ENCODE measurements around the gene RNF26.

RNF26 gene

DNA sequence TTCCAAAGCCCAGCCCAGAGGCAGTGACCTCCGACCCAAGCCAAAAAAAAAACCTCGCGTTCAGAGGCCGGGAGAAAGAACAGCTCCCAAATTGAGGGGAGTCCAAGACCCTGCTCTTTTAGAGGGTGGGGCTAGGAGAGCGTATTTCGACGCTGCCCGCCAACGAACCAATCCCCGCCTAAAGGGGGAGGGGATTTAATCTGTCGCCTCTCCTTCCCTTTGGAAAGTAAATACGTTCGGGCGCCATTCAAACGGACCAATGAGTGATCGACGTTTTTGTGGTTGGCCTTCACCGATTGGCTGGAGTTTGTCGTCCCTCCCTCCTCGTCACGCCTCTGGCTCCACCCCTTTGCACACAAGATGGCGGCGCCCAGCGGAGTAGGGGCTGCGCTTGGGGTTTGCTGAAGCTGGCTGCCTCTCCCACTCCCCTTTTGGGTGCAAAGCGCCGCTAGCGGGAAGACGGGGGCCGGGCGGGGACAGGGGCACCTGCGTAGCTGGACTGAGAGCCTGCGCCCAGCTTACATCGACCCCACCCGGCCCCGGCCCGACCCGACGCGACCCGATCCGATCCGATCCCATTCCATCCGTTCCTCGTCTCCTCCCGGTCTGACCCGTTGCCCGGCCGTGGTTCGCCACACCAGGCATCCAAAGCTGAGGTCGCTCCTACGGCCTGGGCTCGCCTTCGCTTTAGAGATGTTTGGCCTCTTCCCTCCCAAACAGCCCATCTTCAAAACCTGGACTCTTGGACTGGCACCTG is at the start of gene RNF26:
RNF26 (plus strand) TSS at position 354 of the 757 bp plus-strand sequence. CDS start 596 bp downstream, outside the sequence.
- peak; percentile 97 for DNase-seq (ENCODE audit: low read depth)

DNA sequence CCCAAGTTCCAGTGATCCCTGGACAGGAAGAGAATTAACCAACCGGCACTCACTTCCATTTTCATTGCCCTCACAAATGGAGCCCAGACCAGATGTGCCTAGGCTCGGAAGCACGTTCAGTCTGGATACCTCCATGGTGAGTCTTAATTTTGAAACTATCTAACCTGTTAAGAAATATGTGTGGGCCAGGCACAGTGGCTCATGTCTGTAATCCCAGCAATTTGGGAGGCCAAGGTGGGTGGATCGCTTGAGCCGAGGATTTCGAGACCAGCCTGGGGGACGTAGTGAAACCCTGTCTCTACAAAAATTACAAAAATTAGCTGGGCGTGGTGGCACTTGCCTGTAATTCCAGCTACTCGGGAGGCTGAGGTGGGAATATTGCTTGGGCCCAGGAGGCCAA is 48.9 kb upstream of the RNF26 start:
- no peak for DNase-seq (ENCODE audit: low read depth)

DNA sequence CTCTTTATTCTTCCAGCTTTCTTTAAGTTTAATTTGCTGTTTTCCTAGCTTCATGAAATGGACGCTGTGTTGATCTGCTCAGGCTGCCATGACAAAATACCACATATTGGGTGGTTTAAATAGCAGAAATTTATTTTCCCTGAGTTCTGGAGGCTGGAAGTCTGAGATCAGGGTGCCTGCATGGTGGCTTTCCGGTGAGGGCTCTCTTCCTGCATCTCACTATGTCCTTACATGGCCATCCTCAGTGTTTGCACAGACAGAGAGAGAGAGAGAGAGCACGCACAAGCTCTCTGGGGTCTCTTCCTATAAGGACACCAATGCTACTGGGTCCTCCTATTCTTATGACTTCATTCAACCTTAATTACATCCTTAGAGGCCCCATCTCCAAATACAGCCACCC is 46.1 kb upstream of the RNF26 start:
- no peak for DNase-seq (ENCODE audit: low read depth)

DNA sequence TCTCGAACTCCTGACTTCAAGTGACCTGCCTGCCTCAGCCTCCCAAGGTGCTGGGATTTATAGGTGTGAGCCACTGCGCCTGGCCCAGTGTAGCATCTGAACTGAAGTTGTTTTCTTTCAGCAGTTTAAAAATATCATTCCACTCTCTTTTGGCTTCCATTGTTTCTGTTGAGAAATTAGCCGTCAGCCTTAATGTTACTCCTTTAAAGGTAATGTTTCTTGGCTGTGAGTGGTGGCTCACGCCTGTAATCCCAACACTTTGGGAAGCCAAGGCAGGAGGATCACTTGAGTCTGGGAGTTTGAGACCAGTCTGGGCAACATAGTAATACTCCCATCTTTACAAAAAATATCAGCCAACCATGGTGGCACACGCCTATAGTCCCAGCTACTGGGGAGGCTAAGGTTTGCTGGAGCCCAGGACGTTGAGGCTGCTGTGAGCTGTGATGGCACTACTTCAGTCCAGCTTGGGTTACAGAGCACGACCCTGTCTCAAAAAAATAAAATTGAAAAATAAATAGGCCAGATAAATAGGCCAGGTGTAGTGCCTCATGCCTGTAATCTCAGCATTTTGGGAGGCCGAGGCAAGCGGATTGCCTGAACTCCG is 43.3 kb upstream of the RNF26 start:
- DNase-seq (ENCODE audit: low read depth) = no peak

DNA sequence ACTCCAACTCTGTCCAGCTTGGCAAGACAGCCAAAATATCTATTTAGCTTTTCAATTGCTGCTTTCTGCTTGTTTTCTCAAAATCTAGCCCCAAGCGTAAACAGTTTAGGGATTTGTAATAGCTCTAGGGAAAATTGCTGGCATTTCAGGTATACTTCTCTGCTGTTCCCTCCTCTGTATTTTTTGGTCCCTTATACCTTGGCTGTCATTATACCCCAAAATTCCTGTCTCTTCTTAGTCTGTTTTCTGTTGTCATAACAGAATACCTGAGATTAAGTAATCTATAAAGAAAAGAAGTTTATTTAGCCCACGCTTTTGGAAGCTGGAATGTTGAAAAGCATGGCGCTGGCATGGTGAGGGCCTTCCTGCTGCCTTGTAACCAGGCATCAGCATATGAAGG is 40.9 kb upstream of the RNF26 start:
- DNase-seq (ENCODE audit: low read depth) = no peak

DNA sequence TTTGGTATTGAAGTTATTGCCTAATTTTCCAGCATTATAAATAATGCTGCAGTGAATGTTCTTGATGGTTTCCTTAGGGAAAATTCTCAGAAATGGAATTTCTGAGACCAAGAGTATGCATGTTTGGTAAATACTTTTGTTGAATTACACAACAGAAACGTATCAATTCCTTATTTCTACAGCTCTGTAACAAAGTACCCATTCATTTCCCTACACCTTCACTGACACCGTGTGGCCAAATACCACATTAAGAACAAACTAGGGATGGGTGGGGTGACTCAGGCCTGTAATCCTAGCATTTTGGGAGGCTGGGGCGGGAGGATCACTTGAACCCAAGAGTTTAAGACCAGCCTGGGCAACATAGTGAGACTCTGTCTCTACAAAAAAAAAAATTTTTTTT is 39.1 kb upstream of the RNF26 start:
- no peak for DNase-seq (ENCODE audit: low read depth)

DNA sequence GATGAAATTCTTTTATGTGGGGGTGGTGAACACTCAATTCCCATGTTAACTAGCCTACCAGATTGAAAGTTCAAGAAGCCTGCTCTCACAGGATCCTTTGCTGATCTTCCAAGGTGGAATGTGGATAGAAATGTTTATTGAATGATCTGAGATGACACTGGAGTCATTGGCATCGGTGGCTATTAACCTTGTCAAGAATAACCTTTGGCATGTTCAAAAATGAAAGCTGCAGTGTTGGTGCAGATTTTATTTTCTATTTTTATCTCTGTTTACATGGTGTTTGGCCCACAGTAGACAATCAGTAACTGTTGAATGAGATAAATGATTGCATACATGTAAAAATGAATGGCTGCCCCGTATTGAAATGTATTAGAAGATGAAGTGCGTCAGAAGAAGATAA is 36.4 kb upstream of the RNF26 start:
- no peak for DNase-seq (ENCODE audit: low read depth)

DNA sequence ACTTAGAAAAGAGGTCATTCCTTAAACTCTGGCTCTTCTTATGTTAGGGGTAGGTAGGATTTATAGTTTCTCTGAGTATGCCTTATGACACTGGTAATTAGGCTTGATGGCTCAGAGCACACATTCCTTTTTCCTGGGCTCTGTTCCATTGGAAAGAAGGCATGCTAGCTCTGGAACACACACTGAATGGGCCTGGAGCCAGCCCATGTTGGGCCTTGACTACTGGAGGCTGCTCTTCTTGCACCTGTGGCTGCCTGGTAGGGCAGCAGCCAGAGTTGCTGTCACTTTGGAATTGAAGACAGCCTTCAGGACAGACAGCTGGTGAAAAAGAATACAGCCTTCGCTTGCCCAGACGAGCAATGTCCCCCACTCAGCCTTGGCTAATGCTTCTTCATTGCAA is 35.6 kb upstream of the RNF26 start:
- DNase-seq (ENCODE audit: low read depth) = no peak

DNA sequence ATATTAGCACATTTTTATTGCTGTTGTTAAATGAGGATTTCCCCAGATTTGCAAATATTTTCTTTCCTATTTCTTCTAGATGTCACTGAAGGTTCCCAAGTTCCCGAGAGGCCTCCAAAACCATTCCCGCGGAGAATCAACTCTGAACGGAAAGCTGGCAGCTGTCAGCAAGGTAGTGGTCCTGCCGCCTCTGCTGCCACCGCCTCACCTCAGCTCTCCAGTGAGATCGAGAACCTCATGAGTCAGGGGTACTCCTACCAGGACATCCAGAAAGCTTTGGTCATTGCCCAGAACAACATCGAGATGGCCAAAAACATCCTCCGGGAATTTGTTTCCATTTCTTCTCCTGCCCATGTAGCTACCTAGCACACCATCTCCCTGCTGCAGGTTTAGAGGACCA is 34.9 kb upstream of the RNF26 start:
- DNase-seq (ENCODE audit: low read depth) = no peak

DNA sequence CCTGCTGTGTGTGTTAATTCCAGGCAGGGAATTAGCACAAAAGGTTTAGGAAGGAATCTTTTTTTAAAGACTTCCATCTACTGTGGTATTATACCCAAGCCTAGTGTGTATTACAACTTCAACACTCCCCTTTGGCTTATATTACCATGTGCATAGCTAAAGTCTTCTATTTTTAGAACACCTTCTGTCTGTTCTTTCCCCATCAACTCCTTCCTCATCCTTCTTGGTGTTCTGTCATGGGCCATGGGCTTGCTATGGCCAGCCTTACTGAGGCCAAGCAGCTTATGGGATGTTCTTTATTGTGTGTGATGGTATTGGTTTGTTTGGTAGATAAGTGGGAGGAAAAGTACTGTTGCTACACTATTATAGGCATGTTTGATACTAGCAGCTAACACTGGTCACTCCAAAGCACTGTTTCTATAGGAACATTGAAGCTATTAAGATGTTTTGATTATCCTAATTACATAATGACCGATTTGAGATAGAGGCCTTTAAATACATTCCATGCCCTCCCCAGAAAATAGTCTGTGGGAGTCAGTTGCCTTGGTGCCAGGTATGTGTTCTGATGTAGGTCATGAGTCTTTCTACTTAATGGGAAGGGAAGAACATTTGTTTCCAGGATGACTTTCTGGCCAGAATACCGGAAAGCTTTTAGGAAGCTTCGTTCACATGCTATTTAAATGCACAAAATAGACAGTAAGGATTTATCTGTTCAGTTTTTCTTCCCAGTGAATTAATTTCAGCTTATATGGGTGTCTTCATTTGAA is 33.9 kb upstream of the RNF26 start:
- no peak for DNase-seq (ENCODE audit: low read depth)

DNA sequence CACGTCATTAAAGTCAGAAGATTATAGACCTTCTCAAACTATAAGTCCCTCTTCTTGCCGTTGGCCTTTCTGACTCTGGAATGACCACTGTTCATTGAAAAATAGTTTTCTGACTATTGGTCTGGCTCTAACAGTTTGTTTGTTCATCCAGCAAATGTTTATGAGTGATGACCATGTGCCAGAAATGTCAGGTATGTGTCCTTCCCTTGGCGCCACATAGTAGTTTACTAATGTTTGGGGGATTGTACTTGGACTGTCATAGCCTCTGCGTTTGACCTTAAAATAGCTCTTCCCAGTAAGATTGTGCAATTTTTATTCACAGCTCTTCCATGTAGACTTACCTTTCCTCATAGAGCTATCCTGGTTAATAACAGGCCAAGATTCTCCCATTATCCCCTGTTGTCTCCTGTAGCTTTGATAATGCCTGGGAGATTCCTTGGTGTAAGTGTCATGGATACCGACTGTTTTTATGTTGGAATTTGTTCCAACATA is 31.1 kb upstream of the RNF26 start:
- no peak for DNase-seq (ENCODE audit: low read depth)

DNA sequence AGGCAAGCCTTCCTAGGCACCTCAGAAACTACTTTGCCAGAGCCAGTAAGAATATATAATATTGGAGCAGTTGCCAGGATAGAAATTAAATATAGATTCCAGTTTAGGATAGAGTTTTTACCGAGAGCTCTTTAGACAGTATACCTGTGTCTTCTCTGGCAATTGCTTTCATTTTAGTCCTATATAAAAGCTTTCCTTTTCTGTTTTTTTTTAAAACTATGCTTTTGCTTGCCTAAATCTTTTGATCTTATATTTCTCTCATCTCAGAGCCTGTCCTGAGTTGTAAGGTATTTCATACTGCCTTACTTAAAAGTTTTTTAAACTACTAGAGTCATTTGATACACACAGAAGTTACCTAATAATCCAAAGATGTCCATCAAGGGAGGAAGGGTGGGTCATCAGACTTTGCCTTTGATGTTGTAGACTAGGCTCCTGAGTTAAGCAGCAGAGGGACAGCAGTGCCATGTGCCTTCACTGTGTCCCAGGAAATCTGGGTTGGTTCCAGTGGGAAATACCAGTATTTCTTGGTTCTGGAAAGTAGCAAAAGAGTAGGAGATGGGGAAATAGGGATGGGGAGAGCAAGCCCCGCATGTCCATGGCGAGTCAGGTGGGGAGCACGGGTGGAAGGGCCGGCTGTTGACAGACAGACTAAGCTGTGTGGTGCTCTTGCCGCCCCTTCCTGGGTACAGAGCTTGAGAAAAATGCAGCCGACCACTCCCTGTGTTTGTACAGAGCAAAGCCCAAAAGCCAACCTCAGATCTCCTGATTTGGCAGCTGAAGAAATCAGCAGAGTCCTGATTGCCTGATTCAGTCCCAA is 28.6 kb upstream of the RNF26 start:
- no peak for DNase-seq (ENCODE audit: low read depth)

DNA sequence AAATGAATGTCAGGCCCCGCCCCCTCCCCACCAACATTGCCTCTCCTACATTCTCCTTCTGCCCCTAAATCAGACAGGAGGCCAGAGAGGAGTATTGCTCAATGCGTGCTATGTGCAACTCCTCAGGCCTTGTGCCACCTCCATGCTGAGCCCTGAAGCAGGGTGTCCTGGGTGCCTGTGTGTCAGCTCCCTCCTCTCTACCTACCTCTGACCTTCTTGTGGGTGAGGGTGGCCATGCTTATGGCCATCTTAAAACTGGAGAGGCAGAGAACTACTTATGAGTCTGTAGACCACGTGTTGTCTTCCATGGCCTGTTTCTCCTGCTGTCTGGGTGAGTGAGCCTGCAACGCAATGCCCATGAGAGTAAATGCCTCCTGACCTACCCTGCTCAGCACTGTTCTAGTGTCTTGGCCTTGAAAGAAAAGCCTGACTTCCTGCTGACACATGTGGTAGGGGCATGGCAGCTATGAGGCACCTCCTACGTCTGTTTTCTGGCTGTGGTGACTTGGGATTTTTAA is 27.9 kb upstream of the RNF26 start:
- peak; percentile 23 for DNase-seq (ENCODE audit: low read depth)

DNA sequence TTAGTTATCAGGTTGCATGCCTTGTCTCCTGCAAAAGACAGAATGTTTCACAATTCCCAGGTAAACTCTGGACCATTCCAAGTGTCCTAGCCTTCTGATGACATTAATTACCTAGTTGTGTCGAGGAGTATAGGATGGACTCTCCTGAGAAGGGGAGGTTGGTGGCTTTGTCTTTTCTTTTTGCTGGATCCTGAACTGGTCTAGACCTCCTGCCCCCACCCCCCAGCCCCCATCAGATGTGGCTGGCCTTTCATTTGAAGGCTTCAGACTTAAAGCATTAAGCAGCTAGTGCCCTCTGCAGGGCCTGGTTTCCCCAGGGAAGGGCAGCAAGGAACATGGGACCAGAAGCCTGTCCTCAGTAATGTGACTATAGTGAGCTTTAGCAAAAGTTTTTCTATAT is 27.1 kb upstream of the RNF26 start:
- DNase-seq (ENCODE audit: low read depth) = no peak

DNA sequence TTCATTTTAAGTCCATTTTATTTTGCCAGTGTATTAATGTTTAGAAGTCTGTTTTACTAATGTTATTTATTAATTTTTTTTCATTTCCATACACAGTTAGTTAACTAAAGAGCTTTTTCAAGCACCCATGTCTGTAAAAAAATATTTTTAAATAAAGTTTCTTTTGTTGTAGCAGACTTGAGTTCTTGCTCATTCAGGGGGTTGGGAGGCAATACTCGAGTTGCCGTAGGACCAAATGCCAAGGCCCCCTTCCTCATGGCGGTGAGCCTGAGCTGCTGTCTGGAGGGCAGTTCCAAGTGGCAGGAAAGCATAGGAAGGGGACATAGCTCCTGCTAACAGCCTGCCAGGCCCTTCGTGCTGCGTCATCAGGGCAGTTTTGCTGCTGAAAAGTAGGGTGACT is 26.4 kb upstream of the RNF26 start:
- no peak for DNase-seq (ENCODE audit: low read depth)

DNA sequence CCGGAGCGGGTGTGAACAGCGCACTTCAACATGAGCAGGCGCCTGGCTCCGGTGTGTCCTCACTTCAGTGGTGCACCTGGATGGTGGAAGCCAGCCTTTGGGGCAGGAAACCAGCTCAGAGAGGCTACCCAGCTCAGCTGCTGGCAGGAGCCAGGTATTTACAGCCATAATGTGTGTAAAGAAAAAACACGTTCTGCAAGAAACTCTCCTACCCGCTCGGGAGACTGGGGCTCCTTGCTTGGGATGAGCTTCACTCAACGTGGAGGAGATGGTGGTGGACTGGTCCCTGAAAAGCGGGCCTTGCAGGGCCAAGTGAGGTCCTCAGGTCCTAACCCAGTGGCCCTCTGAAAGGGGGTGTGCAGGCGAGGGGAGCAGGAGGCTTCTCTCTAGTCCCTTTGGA is 24.9 kb upstream of the RNF26 start:
- no peak for DNase-seq (ENCODE audit: low read depth)

DNA sequence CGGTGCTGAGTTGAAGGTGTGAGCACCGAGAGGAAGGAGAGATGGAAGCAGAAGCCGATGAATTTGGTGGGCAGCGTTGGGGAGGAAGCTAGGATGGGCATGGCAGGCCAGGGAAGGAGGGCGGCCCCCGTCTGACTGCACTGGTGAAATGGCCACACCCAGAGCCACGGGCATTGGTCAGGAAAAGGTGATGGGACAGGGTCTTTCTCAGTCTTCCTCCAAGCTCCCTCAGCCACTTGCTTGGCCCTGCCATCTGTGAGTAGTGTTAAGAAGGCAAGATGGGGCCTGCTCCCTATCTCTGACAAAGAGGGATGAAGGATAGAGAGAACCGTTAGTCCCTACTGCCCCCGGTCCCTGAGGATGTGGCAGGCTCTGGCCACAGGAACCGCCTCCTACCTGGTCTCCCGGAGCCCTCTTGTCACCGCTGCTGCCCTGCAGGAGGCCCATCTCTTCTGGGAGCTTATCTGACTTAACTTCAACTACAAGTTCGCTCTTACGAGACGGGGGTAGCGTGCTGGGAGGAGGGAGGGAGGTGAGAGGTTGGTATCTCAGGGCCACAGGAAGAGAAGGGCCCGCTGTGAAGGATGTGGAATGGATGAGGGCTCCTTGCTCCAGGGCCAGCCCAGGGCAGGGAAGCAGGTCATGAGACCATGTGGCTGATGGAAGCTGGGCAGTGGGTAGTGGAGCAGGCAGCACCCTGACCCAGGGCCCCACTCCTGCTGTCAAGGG is 24.2 kb upstream of the RNF26 start:
- no peak for DNase-seq (ENCODE audit: low read depth)

DNA sequence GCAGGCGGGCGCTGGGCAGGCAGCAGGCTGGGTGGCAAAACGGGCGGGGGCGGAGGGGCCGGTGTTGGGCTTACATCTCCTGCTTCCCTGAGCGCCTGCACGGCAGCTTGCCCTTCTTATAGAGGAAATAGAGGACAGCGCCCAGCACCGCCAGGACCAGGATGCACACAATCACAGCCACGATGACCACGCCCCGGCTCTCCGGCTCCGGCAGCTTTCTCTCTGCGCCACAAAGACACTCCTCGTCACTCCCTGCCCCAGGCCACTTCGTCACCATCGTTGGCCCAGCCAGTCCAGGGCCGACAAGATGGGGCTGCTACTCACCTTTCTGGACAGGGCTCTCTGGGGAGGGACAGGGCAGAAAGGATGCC is 23.7 kb upstream of the RNF26 start:
- no peak for DNase-seq (ENCODE audit: low read depth)

DNA sequence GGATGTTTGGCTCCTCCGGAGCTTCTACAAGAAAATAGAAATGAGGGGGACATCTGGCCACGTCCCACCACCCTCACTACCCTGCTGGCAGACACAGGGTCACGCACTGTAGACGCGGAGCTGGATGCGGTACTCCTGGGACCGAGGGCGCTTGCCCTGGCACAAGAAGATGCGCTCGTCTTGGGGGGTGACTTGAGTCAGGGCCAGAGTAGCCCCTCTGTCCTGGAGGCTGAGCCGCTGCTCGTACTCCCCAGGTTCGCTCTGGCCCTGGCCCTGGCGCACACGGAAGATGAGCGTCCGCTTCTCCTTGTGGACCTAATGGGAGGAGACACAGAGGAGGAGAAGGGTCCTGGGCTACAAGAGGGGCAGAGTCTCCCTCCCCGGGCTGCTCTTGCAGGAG is 19.6 kb upstream of the RNF26 start:
- DNase-seq (ENCODE audit: low read depth) = no peak

DNA sequence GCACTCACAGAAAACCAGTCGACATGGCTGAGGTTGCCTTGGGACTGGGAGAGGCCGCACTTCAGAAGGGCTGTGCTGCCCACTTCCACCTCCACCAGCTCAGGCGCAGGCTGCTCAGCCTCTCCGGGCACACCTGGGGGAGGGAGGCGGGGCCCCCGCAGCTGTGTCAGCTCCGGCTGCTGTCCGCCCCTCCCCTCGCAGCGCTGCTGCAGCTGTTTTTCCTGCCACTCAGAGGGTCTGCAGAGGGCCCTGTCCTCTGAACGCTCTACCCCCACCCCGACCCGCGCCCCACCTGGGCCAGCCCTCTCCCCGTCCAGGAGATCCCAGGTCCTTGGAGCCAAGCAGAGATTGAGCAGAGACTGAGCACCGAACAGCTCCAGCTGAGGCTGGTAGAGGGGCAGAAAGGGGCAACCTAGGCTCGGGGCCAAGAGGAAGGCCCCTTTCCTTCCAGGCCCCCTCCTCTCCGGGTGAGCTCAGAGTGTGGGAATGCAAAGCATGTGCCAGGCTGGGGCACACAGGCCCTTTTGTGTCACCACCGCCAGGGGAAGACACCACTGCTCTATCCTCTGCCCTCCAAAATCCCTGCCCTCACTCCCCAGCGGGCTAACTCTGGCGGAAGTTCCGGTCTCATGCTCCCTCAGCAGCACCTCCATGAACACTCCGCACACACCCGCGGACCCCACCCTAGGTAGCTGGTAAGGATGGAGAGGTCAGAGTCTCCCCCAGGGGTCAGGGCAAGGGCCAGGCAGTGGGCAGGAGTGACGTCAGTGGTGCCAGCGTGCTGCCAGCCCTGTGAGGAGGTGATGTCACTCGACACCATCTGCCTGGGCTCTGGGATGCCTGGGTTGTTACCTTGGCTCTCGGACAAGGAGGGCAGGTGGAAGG is 19.0 kb upstream of the RNF26 start:
- no peak for DNase-seq (ENCODE audit: low read depth)

Measured in fibroblast of the conjunctiva (primary cell).